ENCODE results near the gene PCIF1. TPM values are rescaled to one million over a fixed set of nuclear protein-coding genes. Genes with fewer than 3 reads are reported as not detected.

The PCIF1 gene
- total and polyA plus RNA-seq, 2 experiments from 2014 or later, result 11.8 to 26.0 TPM

DNA sequence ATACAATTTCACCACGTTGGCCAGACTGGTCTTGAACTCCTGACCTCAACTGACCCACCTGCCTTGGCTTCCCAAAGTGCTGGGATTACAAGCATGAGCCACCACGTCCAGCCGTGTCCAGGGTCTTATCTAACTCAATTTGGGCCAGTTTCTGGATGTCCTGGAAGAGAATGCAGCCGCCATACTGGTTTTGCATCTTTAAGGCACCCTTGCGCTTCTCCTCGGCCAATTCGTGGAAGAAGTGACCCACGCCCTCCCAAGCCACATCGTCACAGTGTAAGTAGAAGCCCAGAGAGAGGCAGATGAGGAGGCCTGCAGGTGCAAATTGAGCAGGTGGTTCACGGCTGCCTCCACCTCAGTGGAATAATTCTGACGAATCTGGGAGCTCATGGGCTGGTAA lies 41.2 kb downstream of the PCIF1 start:
- 78% methylated on average over 11 of the region's 11 CpGs for WGBS (ENCODE audit: low lambda C conversion rate, missing lambda C conversion rate)
- DNase-seq (ENCODE audit: low spot score), result no peak
- H3K27ac ChIP-seq, result no peak overlapping the region
- no peaks in the 10 kb centered on the region for H3K9me3 ChIP-seq (ENCODE audit: low read depth)
- peaks cover 5% of the 10 kb centered on the region for H3K27me3 ChIP-seq
- peaks cover 5% of the 10 kb centered on the region for H3K4me1 ChIP-seq (ENCODE audit: insufficient read depth)
- no peak overlapping the region for H3K4me3 ChIP-seq
- peaks cover 8% of the 10 kb centered on the region for H3K79me2 ChIP-seq
- H3K36me3 ChIP-seq (replicated peaks; ENCODE audit: insufficient read depth, low read depth), result no peaks in the 10 kb centered on the region
- no peak overlapping the region for H2AFZ ChIP-seq
- no peaks in the 10 kb centered on the region for H3K9me2 ChIP-seq (replicated peaks; ENCODE audit: insufficient read depth)
- H3K4me2 ChIP-seq, result no peak overlapping the region
- H4K20me1 ChIP-seq (ENCODE audit: insufficient read depth, poor library complexity, severe bottlenecking), result no peaks in the 10 kb centered on the region
- TF ChIP-seq EZH2 (IDR thresholded peaks at IDR 0.05; ENCODE audit: borderline replicate concordance) (no peak), EZH2phosphoT487 (IDR thresholded peaks at IDR 0.05; ENCODE audit: low read depth, severe bottlenecking, unreplicated experiment) (no peak)
- TF ChIP-seq, protein P1, sequence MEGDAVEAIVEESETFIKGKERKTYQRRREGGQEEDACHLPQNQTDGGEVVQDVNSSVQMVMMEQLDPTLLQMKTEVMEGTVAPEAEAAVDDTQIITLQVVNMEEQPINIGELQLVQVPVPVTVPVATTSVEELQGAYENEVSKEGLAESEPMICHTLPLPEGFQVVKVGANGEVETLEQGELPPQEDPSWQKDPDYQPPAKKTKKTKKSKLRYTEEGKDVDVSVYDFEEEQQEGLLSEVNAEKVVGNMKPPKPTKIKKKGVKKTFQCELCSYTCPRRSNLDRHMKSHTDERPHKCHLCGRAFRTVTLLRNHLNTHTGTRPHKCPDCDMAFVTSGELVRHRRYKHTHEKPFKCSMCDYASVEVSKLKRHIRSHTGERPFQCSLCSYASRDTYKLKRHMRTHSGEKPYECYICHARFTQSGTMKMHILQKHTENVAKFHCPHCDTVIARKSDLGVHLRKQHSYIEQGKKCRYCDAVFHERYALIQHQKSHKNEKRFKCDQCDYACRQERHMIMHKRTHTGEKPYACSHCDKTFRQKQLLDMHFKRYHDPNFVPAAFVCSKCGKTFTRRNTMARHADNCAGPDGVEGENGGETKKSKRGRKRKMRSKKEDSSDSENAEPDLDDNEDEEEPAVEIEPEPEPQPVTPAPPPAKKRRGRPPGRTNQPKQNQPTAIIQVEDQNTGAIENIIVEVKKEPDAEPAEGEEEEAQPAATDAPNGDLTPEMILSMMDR (IDR thresholded peaks at IDR 0.05; ENCODE audit: poor library complexity), result no peak

DNA sequence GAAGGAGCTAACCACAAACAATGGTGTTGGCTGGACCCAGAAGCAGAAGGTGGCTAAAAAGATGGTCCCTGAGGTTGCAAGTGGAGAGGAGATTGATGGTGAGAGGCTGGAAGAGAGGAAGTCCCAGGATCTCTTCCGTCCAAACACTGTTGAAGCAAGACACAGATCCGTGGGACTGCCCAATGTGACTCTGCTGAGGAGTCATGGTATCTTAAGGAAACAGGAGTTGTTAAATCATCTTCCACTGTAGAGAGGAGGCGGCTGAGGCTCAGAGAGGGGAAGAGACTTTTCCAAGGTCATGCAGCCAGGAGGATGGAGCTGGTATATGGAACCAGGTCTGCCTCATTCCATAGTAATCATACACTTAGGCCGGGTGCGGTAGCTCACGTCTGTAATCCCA lies 41.6 kb downstream of the PCIF1 start:
- peaks cover 4% of the 10 kb centered on the region for H3K79me2 ChIP-seq
- H3K27ac ChIP-seq, result no peak overlapping the region
- no peak overlapping the region for H2AFZ ChIP-seq
- no peaks in the 10 kb centered on the region for H3K36me3 ChIP-seq (replicated peaks; ENCODE audit: insufficient read depth, low read depth)
- peaks cover 1% of the 10 kb centered on the region for H3K4me1 ChIP-seq (ENCODE audit: insufficient read depth)
- H4K20me1 ChIP-seq (ENCODE audit: insufficient read depth, poor library complexity, severe bottlenecking), result no peaks in the 10 kb centered on the region
- DNase-seq (ENCODE audit: low spot score), result no peak
- 86% methylated on average over 6 of the region's 6 CpGs for WGBS (ENCODE audit: low lambda C conversion rate, missing lambda C conversion rate)
- no peak overlapping the region for H3K4me2 ChIP-seq
- no peaks in the 10 kb centered on the region for H3K9me3 ChIP-seq (ENCODE audit: low read depth)
- TF ChIP-seq, protein P1 (IDR thresholded peaks at IDR 0.05; ENCODE audit: poor library complexity), result no peak
- TF ChIP-seq EZH2phosphoT487 (IDR thresholded peaks at IDR 0.05; ENCODE audit: low read depth, severe bottlenecking, unreplicated experiment) (no peak), EZH2 (IDR thresholded peaks at IDR 0.05; ENCODE audit: borderline replicate concordance) (no peak)
- H3K9me2 ChIP-seq (replicated peaks; ENCODE audit: insufficient read depth), result no peaks in the 10 kb centered on the region
- H3K4me3 ChIP-seq, result no peak overlapping the region
- peaks cover 5% of the 10 kb centered on the region for H3K27me3 ChIP-seq

DNA sequence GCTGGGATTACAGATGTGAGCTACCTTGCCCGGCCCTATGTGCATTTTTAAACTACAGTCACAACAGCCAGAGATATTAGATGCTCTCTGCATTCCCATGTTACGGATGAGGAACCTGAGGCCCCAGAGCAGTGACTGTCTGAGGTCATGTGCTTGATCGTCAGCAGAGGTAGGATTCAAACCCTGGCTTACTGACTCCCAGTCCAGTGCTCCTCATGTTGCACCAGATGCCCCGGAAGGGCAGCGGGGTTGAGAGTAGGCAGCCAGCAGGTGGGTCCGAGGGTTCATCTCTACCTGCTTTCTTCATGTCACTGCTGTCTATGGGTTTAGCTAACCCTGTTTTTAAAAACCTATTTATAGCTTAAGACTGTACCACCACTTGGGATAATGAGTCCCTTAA lies 46.8 kb downstream of the PCIF1 start:
- Histone ChIP-seq H3K9me2 (replicated peaks; ENCODE audit: insufficient read depth) (no peaks in the 10 kb centered on the region), H3K27ac (no peak overlapping the region), H3K9me3 (ENCODE audit: low read depth) (no peaks in the 10 kb centered on the region), H3K27me3 (peaks cover 5% of the 10 kb centered on the region), H3K4me1 (ENCODE audit: insufficient read depth) (no peaks in the 10 kb centered on the region), H3K36me3 (replicated peaks; ENCODE audit: insufficient read depth, low read depth) (no peaks in the 10 kb centered on the region), H3K4me2 (no peak overlapping the region), H2AFZ (no peak overlapping the region), H3K79me2 (no peaks in the 10 kb centered on the region), H3K4me3 (no peak overlapping the region), H4K20me1 (ENCODE audit: insufficient read depth, poor library complexity, severe bottlenecking) (no peaks in the 10 kb centered on the region)
- WGBS (ENCODE audit: low lambda C conversion rate, missing lambda C conversion rate), result 92% methylated on average over 6 of the region's 6 CpGs
- TF ChIP-seq EZH2 (IDR thresholded peaks at IDR 0.05; ENCODE audit: borderline replicate concordance) (no peak), EZH2phosphoT487 (IDR thresholded peaks at IDR 0.05; ENCODE audit: low read depth, severe bottlenecking, unreplicated experiment) (no peak)
- TF ChIP-seq, protein P1 (IDR thresholded peaks at IDR 0.05; ENCODE audit: poor library complexity), result no peak
- no peak for DNase-seq (ENCODE audit: low spot score)

DNA sequence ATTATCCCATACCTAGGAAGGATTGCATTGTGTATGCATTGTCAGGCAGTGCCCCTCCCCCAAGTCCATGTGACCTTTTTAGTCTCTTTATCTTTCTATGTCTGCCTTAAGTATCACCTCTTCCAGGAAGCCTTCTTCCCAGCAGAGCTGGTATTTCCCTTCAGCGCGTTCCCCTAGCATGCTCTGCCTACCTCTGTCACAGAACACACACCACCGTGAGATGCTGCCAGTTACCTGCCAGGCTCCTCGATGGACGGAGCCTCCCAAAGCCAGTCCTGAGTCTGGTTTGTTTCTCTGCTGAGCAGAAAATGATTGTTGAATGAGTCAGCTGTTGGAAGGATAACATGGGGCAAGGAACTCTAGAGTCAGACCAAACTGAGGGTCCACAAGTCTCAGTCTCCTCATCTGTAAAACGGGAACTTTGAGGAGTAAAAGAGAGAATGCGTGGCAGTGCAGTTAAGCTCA lies 48.8 kb downstream of the PCIF1 start:
- Histone ChIP-seq H3K9me3 (ENCODE audit: low read depth) (no peaks in the 10 kb centered on the region), H2AFZ (no peak overlapping the region), H3K79me2 (no peaks in the 10 kb centered on the region), H4K20me1 (ENCODE audit: insufficient read depth, poor library complexity, severe bottlenecking) (no peaks in the 10 kb centered on the region), H3K36me3 (replicated peaks; ENCODE audit: insufficient read depth, low read depth) (no peaks in the 10 kb centered on the region), H3K4me2 (no peak overlapping the region), H3K9me2 (replicated peaks; ENCODE audit: insufficient read depth) (no peaks in the 10 kb centered on the region), H3K4me1 (ENCODE audit: insufficient read depth) (no peaks in the 10 kb centered on the region), H3K27ac (no peak overlapping the region), H3K4me3 (no peak overlapping the region), H3K27me3 (peaks cover 2% of the 10 kb centered on the region)
- no peak for DNase-seq (ENCODE audit: low spot score)
- WGBS (ENCODE audit: low lambda C conversion rate, missing lambda C conversion rate), result 47% methylated on average over 7 of the region's 7 CpGs
- TF ChIP-seq EZH2phosphoT487 (IDR thresholded peaks at IDR 0.05; ENCODE audit: low read depth, severe bottlenecking, unreplicated experiment) (no peak), EZH2 (IDR thresholded peaks at IDR 0.05; ENCODE audit: borderline replicate concordance) (no peak)
- TF ChIP-seq, protein P1 (IDR thresholded peaks at IDR 0.05; ENCODE audit: poor library complexity), result no peak
